ENCODE results near the gene ACSM3.

ACSM3 gene

DNA sequence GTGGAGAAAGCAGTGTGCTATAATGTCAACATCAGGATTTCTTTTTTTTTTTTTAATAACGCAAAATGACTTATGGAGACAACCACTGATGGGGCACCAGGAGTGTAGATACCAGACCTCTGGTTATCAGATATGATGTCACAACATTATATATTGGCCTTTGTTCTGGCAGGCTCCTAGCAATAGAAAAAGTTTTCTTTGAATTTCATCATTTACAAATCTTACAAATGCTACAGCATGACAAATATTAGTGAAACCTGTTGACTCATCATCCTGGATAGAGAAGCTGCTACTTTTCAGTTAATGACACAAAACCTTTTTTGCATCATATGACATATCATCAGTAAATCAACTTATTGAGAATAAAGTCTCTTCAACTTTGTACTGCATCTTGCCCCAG, 28.3 kb upstream of the ACSM3 start:
- Histone ChIP-seq H3K23ac (ENCODE audit: low read length in 2 of 2) (no peak overlapping the region), H2BK5ac (ENCODE audit: low read depth, low read length, poor library complexity, severe bottlenecking) (no peak overlapping the region), H3K79me1 (replicated peaks; ENCODE audit: low read length, poor library complexity, severe bottlenecking) (peaks cover 14% of the 10 kb centered on the region), H3K9me3 (ENCODE audit: control insufficient read depth, low read length) (no peaks in the 10 kb centered on the region), H2BK12ac (ENCODE audit: low read length in 2 of 2) (no peak overlapping the region), H3K4ac (ENCODE audit: low read depth in 1 of 2, low read length in 2 of 2) (no peak overlapping the region), H3K4me2 (ENCODE audit: low read length, poor library complexity, severe bottlenecking) (no peak overlapping the region), H3K4me3 (ENCODE audit: insufficient read depth in 1 of 2, low read depth in 1 of 2, low read length in 2 of 2) (no peak overlapping the region), H3K27me3 (ENCODE audit: control insufficient read depth in 1 of 2, insufficient read depth in 1 of 2, low read length in 2 of 2) (no peaks in the 10 kb centered on the region), H2AFZ (ENCODE audit: low read depth, low read length) (no peak overlapping the region), H4K8ac (ENCODE audit: low read length) (no peak overlapping the region), H3K14ac (ENCODE audit: low read length in 2 of 2) (no peak overlapping the region), H2AK5ac (ENCODE audit: low read length, severe bottlenecking) (no peak overlapping the region), H4K91ac (ENCODE audit: low read length) (no peak overlapping the region), H2BK15ac (ENCODE audit: low read depth, poor library complexity, severe bottlenecking) (no peak overlapping the region), H3K4me1 (ENCODE audit: control insufficient read depth, insufficient read depth, low read depth, low read length) (peaks cover 7% of the 10 kb centered on the region), H3K9ac (ENCODE audit: low read length) (no peak overlapping the region), H3K27ac (ENCODE audit: low read length, poor library complexity, severe bottlenecking) (no peak overlapping the region), H3K36me3 (ENCODE audit: control insufficient read depth in 1 of 2, insufficient read depth in 2 of 2, low read depth in 1 of 2, low read length in 2 of 2) (peaks cover 12 to 60% of the 10 kb centered on the region in 2 experiments), H3K18ac (ENCODE audit: low read depth in 1 of 2, low read length in 2 of 2) (no peak overlapping the region), H2BK120ac (ENCODE audit: low read depth, low read length) (no peak overlapping the region)
- DNase-seq, result no peak
- no CpG with 5 or more reads among the region's 1 CpG for WGBS

DNA sequence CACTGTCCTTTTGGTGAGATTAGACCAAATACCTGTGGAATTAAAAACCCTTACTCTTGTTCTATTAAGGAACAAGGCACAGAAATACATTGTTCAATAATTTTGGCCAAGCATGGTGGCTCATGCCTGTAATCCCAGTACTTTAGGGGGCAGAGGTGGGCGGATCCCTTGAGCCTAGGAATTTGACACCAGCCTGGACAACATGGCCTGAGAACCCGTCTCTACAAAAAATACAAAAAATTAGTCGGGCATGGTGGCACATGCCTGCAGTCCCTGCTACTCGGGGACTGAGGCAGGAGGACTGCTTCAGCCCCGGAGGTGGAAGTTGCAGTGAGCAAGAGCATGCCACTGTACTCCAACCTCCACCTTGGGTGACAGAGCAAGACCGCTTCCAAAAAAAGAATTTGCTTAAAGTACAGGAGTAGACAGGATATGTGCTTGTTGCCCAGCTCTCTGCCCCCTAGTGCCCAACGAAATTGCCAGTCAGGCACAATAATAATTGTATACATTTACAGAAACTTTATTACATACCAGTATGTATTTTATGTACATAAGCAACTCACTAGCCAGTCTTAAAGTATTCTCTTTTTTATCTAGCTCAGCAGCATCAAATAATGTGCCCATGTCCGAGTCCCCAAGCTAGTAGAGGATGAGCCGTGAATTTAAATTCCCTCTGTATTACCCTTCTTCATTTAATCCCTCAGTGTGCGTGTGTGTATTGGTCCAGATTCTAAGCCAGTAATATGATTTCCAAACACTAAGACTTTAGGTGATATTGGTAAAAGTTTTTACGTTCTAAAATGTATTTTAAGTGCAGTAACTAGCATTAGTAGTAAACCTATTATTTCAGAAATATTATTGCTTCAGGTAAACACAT, 23.6 kb upstream of the ACSM3 start:
- H2AFZ ChIP-seq (ENCODE audit: low read depth, low read length), result no peak overlapping the region
- 93% methylated on average over 6 of the region's 11 CpGs for WGBS
- H3K9me3 ChIP-seq (ENCODE audit: control insufficient read depth, low read length), result no peaks in the 10 kb centered on the region
- peak overlapping the region; percentile 99 to 100 for H3K4me3 ChIP-seq (ENCODE audit: insufficient read depth in 1 of 2, low read depth in 1 of 2, low read length in 2 of 2)
- no peak overlapping the region for H2BK120ac ChIP-seq (ENCODE audit: low read depth, low read length)
- no peak overlapping the region for H2AK5ac ChIP-seq (ENCODE audit: low read length, severe bottlenecking)
- H3K27ac ChIP-seq (ENCODE audit: low read length, poor library complexity, severe bottlenecking), result no peak overlapping the region
- H3K79me1 ChIP-seq (replicated peaks; ENCODE audit: low read length, poor library complexity, severe bottlenecking), result peaks cover 13% of the 10 kb centered on the region
- peak; percentile 5 for DNase-seq
- no peak overlapping the region for H3K23ac ChIP-seq (ENCODE audit: low read length in 2 of 2)
- H3K4ac ChIP-seq (ENCODE audit: low read depth in 1 of 2, low read length in 2 of 2), result no peak overlapping the region
- H3K27me3 ChIP-seq (ENCODE audit: control insufficient read depth in 1 of 2, insufficient read depth in 1 of 2, low read length in 2 of 2), result no peaks in the 10 kb centered on the region
- peaks cover 12 to 38% of the 10 kb centered on the region in 2 experiments for H3K36me3 ChIP-seq (ENCODE audit: control insufficient read depth in 1 of 2, insufficient read depth in 2 of 2, low read depth in 1 of 2, low read length in 2 of 2)
- H3K18ac ChIP-seq (ENCODE audit: low read depth in 1 of 2, low read length in 2 of 2), result no peak overlapping the region
- H4K8ac ChIP-seq (ENCODE audit: low read length), result no peak overlapping the region
- no peak overlapping the region for H2BK12ac ChIP-seq (ENCODE audit: low read length in 2 of 2)
- H2BK5ac ChIP-seq (ENCODE audit: low read depth, low read length, poor library complexity, severe bottlenecking), result no peak overlapping the region
- H2BK15ac ChIP-seq (ENCODE audit: low read depth, poor library complexity, severe bottlenecking), result no peak overlapping the region
- H3K14ac ChIP-seq (ENCODE audit: low read length in 2 of 2), result no peak overlapping the region
- H3K9ac ChIP-seq (ENCODE audit: low read length), result peak overlapping the region; percentile 100
- H3K4me1 ChIP-seq (ENCODE audit: control insufficient read depth, insufficient read depth, low read depth, low read length), result peaks cover 7% of the 10 kb centered on the region
- peak overlapping the region; percentile 81 for H3K4me2 ChIP-seq (ENCODE audit: low read length, poor library complexity, severe bottlenecking)
- H4K91ac ChIP-seq (ENCODE audit: low read length), result no peak overlapping the region

DNA sequence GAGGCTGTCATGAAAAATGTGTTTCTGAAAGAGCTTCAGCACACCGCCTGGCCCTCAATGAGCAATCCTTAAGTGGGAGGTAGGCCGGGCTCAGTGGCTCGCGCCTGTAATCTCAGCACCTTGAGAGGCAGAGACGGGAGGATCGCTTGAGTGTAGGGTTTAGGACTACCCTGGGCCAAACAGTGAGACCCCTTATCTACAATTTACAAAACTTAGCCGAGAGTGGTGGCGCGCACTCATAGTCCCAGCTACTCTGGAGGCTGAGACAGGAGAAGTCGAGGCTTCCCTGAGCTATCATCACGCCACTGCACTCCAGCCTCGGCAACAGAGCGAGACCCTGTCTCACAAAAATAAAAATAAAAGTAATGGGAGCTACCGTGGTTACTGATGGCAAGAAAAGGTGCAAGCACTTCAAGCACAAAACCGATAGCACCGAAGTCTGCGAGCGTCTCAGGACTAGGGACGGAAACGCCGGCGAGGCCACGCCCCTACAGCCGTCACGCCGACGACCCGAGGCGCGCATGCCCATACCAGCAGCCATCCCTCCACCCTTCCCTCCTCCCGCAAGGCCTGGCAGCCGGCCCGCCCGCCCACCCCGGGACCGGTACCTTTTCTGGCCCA, 22.8 kb upstream of the ACSM3 start:
- WGBS, result 0% methylated on average over 31 of the region's 36 CpGs
- Histone ChIP-seq H3K79me1 (replicated peaks; ENCODE audit: low read length, poor library complexity, severe bottlenecking) (peaks cover 13% of the 10 kb centered on the region), H3K36me3 (ENCODE audit: control insufficient read depth in 1 of 2, insufficient read depth in 2 of 2, low read depth in 1 of 2, low read length in 2 of 2) (peaks cover 12 to 31% of the 10 kb centered on the region in 2 experiments), H3K9me3 (ENCODE audit: control insufficient read depth, low read length) (no peaks in the 10 kb centered on the region), H3K18ac (ENCODE audit: low read depth in 1 of 2, low read length in 2 of 2) (peak overlapping the region; percentile 99 to 100), H3K4ac (ENCODE audit: low read depth in 1 of 2, low read length in 2 of 2) (peak overlapping the region in 1 of 2 experiments; percentile 99), H4K8ac (ENCODE audit: low read length) (peak overlapping the region; percentile 100), H3K4me1 (ENCODE audit: control insufficient read depth, insufficient read depth, low read depth, low read length) (peaks cover 7% of the 10 kb centered on the region), H2BK12ac (ENCODE audit: low read length in 2 of 2) (no peak overlapping the region), H2AFZ (ENCODE audit: low read depth, low read length) (peak overlapping the region; percentile 100), H4K91ac (ENCODE audit: low read length) (peak overlapping the region; percentile 100), H2BK120ac (ENCODE audit: low read depth, low read length) (no peak overlapping the region), H2BK15ac (ENCODE audit: low read depth, poor library complexity, severe bottlenecking) (no peak overlapping the region), H2BK5ac (ENCODE audit: low read depth, low read length, poor library complexity, severe bottlenecking) (no peak overlapping the region), H3K14ac (ENCODE audit: low read length in 2 of 2) (peak overlapping the region; percentile 83 to 100), H3K27me3 (ENCODE audit: control insufficient read depth in 1 of 2, insufficient read depth in 1 of 2, low read length in 2 of 2) (no peaks in the 10 kb centered on the region), H3K9ac (ENCODE audit: low read length) (peak overlapping the region; percentile 100), H3K4me3 (ENCODE audit: insufficient read depth in 1 of 2, low read depth in 1 of 2, low read length in 2 of 2) (peak overlapping the region; percentile 99 to 100), H3K4me2 (ENCODE audit: low read length, poor library complexity, severe bottlenecking) (peak overlapping the region; percentile 70), H3K27ac (ENCODE audit: low read length, poor library complexity, severe bottlenecking) (peak overlapping the region; percentile 96), H3K23ac (ENCODE audit: low read length in 2 of 2) (no peak overlapping the region), H2AK5ac (ENCODE audit: low read length, severe bottlenecking) (no peak overlapping the region)
- DNase-seq, result peak; percentile 84

Measured in mesenchymal stem cell (in vitro differentiated cells and primary cell).